Testis (tissue), 3 donors: Measurements from ENCODE around the gene ADPRH. TPM values are rescaled to one million over a fixed set of nuclear protein-coding genes. Genes with fewer than 3 reads are reported as not detected.

Experiments
- DNase-seq: peaks from one replicate; pipeline ENCODE4 v3.0.0-alpha.2; 2019
- H3K27ac ChIP-seq, 2 donors: fragments of 200-600 bp; sonication (generic); one replicate each; pipeline ENCODE4 v1.5.1; 2019
- H3K27me3 ChIP-seq: fragments of 200-600 bp; sonication (generic); one replicate; pipeline ENCODE4 v1.5.1; 2019
- H3K36me3 ChIP-seq: fragments of 200-600 bp; sonication (generic); one replicate; pipeline ENCODE4 v1.5.1; 2017; ENCODE audit warnings: low read depth; ENCODE audit errors: missing control alignments
- H3K4me1 ChIP-seq: fragments of 200-600 bp; sonication (generic); one replicate; pipeline ENCODE4 v1.5.1; 2019
- H3K4me3 ChIP-seq, 2 donors: fragments of 200-600 bp; sonication (generic); one replicate each; pipeline ENCODE4 v1.5.1; 2017 to 2019
- H3K9me3 ChIP-seq: fragments of 200-600 bp; sonication (generic); one replicate; pipeline ENCODE4 v1.5.1; 2017
- POLR2A ChIP-seq: fragments of 450-650 bp; IDR thresholded peaks from one replicate; pipeline ENCODE4 v1.6.1; 2017; ENCODE audit warnings: antibody characterized with exemption, mild to moderate bottlenecking, moderate library complexity
- WGBS, 2 donors: methylation state at CpG; one replicate each; pipeline ENCODE4 v1.1.5; 2018; 5-methylcytosine and 5-hydroxymethylcytosine counted together
- intact Hi-C: fragments of 100-400 bp; cut with DNase I; formaldehyde crosslinking; loops from one replicate; pipeline ENCODE4 v1.15.1; 2023; ENCODE audit warnings: low total_unique reads
- polyA plus RNA-seq: library from polyadenylated mRNA; stranded (reverse); fragments of 350-450 nt; fragmentation: Illumina TruSeq; extraction: RNeasy Lipid Tissue Mini Kit (QIAGEN cat#74804); gene quantifications from one replicate; pipeline ENCODE4 v1.2.3, GENCODE V29; 2014; ENCODE audit warnings: low read depth, low replicate concordance; ENCODE audit not compliant: insufficient read depth
- total RNA-seq, 2 donors: library from RNA; depleted of rRNA; stranded (reverse); fragments of >200 nt; gene quantifications; one replicate each; pipeline ENCODE4 v1.2.3, GENCODE V29; 2016
- TF ChIP-seq, protein P1 (sequence below), 3 experiments: fragments of 450-650 bp in 2 of 3; fragments of 200-600 bp in 1 of 3; sonication (generic) in 1 of 3; IDR thresholded peaks; one replicate each; pipeline ENCODE4 v1.5.1; 2016 to 2019; ENCODE audit warnings: antibody characterized with exemption in 3 of 3, mild to moderate bottlenecking in 2 of 3, moderate library complexity in 1 of 3

Gene ADPRH
- total and polyA plus RNA-seq, 3 donors from 2014 or later: 7.9 to 8.6 (median 8.0) TPM

DNA sequence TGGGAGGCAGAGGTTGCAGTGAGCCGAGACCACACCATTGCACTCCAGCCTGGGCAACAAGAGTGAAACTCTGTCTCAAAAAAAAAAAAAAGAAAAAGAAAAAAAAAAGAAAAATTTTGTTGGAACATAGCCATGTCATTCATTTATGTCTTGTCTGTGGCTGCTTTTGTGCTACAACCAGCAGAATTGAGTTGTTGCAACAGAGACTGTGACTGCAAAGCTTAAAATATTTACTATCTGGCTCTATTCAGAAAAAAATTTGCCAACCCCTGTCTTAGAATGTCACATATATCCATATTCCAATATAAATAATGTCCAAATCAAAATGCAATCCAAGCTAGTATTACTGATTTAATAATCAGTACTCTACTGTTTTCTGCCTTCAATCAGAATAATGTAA, 45.0 kb upstream of the ADPRH start:
- H3K27me3 ChIP-seq: no peaks in the 10 kb centered on the region
- no peaks in the 10 kb centered on the region for H3K9me3 ChIP-seq
- H3K36me3 ChIP-seq: no peaks in the 10 kb centered on the region
- no peak overlapping the region for H3K4me3 ChIP-seq
- H3K27ac ChIP-seq: no peak overlapping the region
- DNase-seq: no peak
- intact Hi-C loops: no loop called here
- no peak for TF ChIP-seq POLR2A
- TF ChIP-seq, protein P1, sequence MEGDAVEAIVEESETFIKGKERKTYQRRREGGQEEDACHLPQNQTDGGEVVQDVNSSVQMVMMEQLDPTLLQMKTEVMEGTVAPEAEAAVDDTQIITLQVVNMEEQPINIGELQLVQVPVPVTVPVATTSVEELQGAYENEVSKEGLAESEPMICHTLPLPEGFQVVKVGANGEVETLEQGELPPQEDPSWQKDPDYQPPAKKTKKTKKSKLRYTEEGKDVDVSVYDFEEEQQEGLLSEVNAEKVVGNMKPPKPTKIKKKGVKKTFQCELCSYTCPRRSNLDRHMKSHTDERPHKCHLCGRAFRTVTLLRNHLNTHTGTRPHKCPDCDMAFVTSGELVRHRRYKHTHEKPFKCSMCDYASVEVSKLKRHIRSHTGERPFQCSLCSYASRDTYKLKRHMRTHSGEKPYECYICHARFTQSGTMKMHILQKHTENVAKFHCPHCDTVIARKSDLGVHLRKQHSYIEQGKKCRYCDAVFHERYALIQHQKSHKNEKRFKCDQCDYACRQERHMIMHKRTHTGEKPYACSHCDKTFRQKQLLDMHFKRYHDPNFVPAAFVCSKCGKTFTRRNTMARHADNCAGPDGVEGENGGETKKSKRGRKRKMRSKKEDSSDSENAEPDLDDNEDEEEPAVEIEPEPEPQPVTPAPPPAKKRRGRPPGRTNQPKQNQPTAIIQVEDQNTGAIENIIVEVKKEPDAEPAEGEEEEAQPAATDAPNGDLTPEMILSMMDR (IDR thresholded peaks at IDR 0.05): no peak
- 90 to 100% methylated on average over 1 of the region's 1 CpG for WGBS, 2 donors
- H3K4me1 ChIP-seq: no peaks in the 10 kb centered on the region

DNA sequence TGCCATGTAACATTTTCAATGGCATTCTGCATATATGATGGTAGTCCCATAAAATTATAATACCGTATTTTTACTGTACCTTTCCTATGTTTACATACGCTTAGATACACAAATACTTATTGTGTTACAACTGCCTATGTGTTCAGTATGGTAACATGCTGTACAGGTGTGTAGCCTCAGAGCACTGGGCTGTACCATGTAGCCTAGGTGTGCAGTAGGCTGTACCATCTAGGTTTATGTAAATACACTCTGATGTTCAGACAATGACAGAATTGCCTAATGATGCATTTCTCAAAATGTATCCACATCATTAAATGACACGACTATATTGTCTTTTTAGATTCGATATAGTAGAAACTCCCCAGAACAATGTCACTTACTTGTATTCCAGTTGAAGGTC, 42.5 kb upstream of the ADPRH start:
- intact Hi-C loops: no loop called here
- Histone ChIP-seq H3K9me3 (no peaks in the 10 kb centered on the region), H3K36me3 (no peaks in the 10 kb centered on the region), H3K4me3 (no peak overlapping the region), H3K4me1 (no peaks in the 10 kb centered on the region), H3K27me3 (no peaks in the 10 kb centered on the region), H3K27ac (no peak overlapping the region)
- DNase-seq: no peak
- 87 to 94% methylated on average over 4 of the region's 4 CpGs for whole genome bisulfite sequencing, 2 donors
- TF ChIP-seq, protein P1 (IDR thresholded peaks at IDR 0.05): no peak
- no peak for TF ChIP-seq POLR2A

DNA sequence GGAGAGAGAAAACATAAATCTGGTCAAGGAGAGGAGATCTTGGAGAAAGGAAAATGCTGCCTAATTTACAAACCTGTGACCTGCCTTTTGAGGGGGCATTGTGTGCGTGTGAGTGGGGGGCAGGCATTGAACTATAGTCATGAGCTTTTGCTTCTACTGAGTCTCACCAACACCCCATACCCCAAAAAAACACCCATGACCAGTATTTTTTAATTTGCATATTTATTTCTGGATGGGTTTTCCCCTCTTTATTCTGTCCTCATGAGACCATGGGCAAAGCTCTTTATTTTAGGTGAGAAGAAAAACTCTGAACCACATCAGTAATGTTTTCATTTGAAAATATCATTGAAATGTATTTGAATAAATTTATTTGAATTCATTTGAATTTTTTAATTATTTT, 40.5 kb upstream of the ADPRH start:
- no peaks in the 10 kb centered on the region for H3K9me3 ChIP-seq
- no peak overlapping the region for H3K27ac ChIP-seq
- 79 to 83% methylated on average over 1 of the region's 1 CpG for WGBS, 2 donors
- no peaks in the 10 kb centered on the region for H3K36me3 ChIP-seq
- intact Hi-C loops: no loop called here
- no peaks in the 10 kb centered on the region for H3K4me1 ChIP-seq
- no peak overlapping the region for H3K4me3 ChIP-seq
- TF ChIP-seq POLR2A: no peak
- TF ChIP-seq, protein P1 (IDR thresholded peaks at IDR 0.05): no peak
- DNase-seq: no peak
- no peaks in the 10 kb centered on the region for H3K27me3 ChIP-seq

DNA sequence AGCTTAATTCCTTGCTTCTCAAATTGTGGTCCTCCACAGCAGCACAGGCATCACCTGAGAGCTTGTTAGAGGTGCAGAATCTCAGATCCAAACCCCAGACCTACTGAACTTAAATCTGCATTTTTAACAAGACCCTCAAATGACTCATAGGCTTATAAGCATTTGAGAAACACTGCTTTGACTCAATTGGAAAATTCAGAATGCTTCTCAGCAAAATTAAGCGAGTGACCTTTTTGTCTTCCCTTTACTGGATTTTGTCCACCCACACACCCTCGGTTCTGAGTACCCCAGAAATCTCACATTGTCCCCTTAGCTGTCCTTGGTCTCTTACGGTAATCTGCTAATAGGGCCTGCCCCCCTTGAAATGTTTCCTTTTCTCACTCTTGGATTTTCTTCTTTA, 37.7 kb upstream of the ADPRH start:
- WGBS, 2 donors: 78 to 81% methylated on average over 3 of the region's 3 CpGs

DNA sequence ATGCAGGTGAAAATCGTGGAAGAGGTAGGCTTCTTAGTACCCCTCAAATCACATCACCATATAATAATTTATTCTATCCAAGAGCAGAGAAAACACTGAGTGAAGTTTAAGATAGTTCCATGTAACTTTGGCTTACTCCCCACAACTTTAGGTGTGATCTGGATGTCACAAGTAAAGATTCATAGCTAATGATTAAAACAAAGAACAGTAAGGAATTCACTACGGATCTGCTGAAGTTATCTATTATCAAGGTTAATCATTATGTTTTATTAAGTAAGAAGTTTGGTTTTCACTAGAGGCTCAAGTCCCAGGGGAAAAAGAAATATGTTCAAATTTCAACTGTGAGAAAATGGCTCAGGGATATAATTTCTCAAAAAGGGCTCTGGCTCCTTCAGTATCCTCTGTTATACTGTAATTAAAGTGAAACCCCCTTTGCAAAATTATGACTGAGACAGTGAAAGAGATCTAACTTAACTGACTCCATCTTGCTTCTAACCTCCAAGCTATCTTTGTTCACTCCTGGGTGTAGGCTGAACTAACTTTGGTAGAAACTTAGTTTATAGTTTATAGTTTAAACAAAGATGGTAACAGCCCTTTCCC, 37.0 kb upstream of the ADPRH start:
- intact Hi-C loops: no loop called here
- no peak for DNase-seq
- no peak for TF ChIP-seq POLR2A
- TF ChIP-seq, protein P1 (IDR thresholded peaks at IDR 0.05): no peak
- 69 to 72% methylated on average over 2 of the region's 2 CpGs for WGBS, 2 donors
- Histone ChIP-seq H3K36me3 (no peaks in the 10 kb centered on the region), H3K27me3 (no peaks in the 10 kb centered on the region), H3K4me3 (no peak overlapping the region), H3K27ac (no peak overlapping the region), H3K4me1 (no peaks in the 10 kb centered on the region), H3K9me3 (no peaks in the 10 kb centered on the region)

More for the DNA sequence above, 37.7 kb upstream of the ADPRH start:
- H3K4me3 ChIP-seq: no peak overlapping the region
- intact Hi-C loops: no loop called here
- H3K4me1 ChIP-seq: no peaks in the 10 kb centered on the region
- TF ChIP-seq POLR2A: no peak
- no peaks in the 10 kb centered on the region for H3K36me3 ChIP-seq
- H3K27ac ChIP-seq: no peak overlapping the region
- no peaks in the 10 kb centered on the region for H3K9me3 ChIP-seq
- DNase-seq: no peak
- H3K27me3 ChIP-seq: no peaks in the 10 kb centered on the region
